H1 (cell line): ENCODE data around the gene FGFBP2. TPM values are rescaled to one million over a fixed set of nuclear protein-coding genes. Genes with fewer than 3 reads are reported as not detected.

Source experiments
- CTCF ChIA-PET: fragments of 300-600 bp; sonication (Branson Sonifier 250); formaldehyde crosslinking; loops from one replicate; lab custom pipeline; 2021; ENCODE audit not compliant: partially characterized antibody; lab: Charles Lee
- POLR2A ChIA-PET: fragments of 300-600 bp; sonication (Branson Sonifier 250); formaldehyde crosslinking; loops from one replicate; lab custom pipeline; 2021; ENCODE audit warnings: inconsistent platforms; ENCODE audit not compliant: partially characterized antibody; lab: Charles Lee
- DNase-seq, 2 experiments: peaks; one replicate each; pipeline versions ENCODE4 v3.0.0 to v3.0.0-alpha.2; 2010 to 2022; ENCODE audit warnings: low spot score in 2 of 2, low read depth in 1 of 2, mixed read lengths in 1 of 2
- FAIRE-seq: peaks from 2 replicates; lab custom pipeline; 2011; peaks lifted over from hg19 to GRCh38; lab: Jason Lieb, UNC
- H2AFZ ChIP-seq: 2 replicates; pipeline ENCODE4 v1.8.1; 2012; ENCODE audit warnings: low read length, inconsistent platforms
- H2AK5ac ChIP-seq: 2 replicates; pipeline ENCODE4 v1.6.1; 2013; ENCODE audit warnings: low read depth, low read length
- H2BK120ac ChIP-seq: replicated peaks from 2 replicates; pipeline ENCODE3; 2013; ENCODE audit warnings: low read depth, low read length, inconsistent platforms
- H2BK12ac ChIP-seq: 2 replicates; pipeline ENCODE4 v1.6.1; 2013; ENCODE audit warnings: low read depth, low read length
- H2BK15ac ChIP-seq: 2 replicates; pipeline ENCODE4 v1.6.1; 2013; ENCODE audit warnings: low read length
- H2BK20ac ChIP-seq: 2 replicates; pipeline ENCODE4 v1.6.1; 2013; ENCODE audit warnings: low read length
- H2BK5ac ChIP-seq: 2 replicates; pipeline ENCODE4 v1.6.1; 2013; ENCODE audit warnings: low read depth, low read length
- H3K14ac ChIP-seq: 2 replicates; pipeline ENCODE4 v1.6.1; 2013; ENCODE audit warnings: inconsistent platforms; ENCODE audit not compliant: insufficient read length
- H3K18ac ChIP-seq: 2 replicates; pipeline ENCODE4 v1.6.1; 2013; ENCODE audit warnings: low read length; ENCODE audit errors: extremely low read depth
- H3K23ac ChIP-seq: 2 replicates; pipeline ENCODE4 v1.6.1; 2013; ENCODE audit warnings: inconsistent platforms; ENCODE audit not compliant: insufficient read length
- H3K23me2 ChIP-seq: 2 replicates; pipeline ENCODE4 v1.6.1; 2013; ENCODE audit warnings: low read depth, low read length
- H3K27ac ChIP-seq: 2 replicates; pipeline ENCODE4 v1.6.1; 2011; ENCODE audit warnings: low read depth, low read length, inconsistent platforms
- H3K27me3 ChIP-seq, 4 experiments: replicated peaks in 1 of 4; 1 replicate in 1 of 4; 2 replicates in 3 of 4; pipeline versions ENCODE4 v1.6.1 to v1.8.1; 2011 to 2013; ENCODE audit warnings: low read length in 3 of 4, mild to moderate bottlenecking in 3 of 4, inconsistent platforms in 2 of 4, mixed read lengths in 2 of 4, moderate library complexity in 1 of 4; ENCODE audit not compliant: control insufficient read depth in 3 of 4, insufficient read depth in 3 of 4; ENCODE audit errors: extremely low read depth in 1 of 4
- H3K36me3 ChIP-seq, 4 experiments: 2 replicates each; pipeline versions ENCODE4 v1.6.1 to v1.8.1; 2011 to 2013; ENCODE audit warnings: mild to moderate bottlenecking in 4 of 4, low read length in 3 of 4, moderate library complexity in 2 of 4, control low read depth in 1 of 4, inconsistent platforms in 1 of 4; ENCODE audit not compliant: insufficient read depth in 4 of 4, control insufficient read depth in 2 of 4
- H3K4ac ChIP-seq: replicated peaks from 2 replicates; pipeline ENCODE3; 2013; ENCODE audit warnings: low read length, low read depth, mixed read lengths, inconsistent platforms; ENCODE audit not compliant: insufficient read length
- H3K4me1 ChIP-seq, 4 experiments: replicated peaks in 1 of 4; 1 replicate in 1 of 4; 2 replicates in 3 of 4; pipeline versions ENCODE4 v1.6.1 to v1.8.1; 2011 to 2013; ENCODE audit warnings: low read length in 3 of 4, inconsistent platforms in 2 of 4, mixed read lengths in 1 of 4; ENCODE audit not compliant: insufficient read depth in 4 of 4, control insufficient read depth in 3 of 4
- H3K4me2 ChIP-seq, 2 experiments: 2 replicates each; pipeline versions ENCODE4 v1.6.1 to v1.8.1; 2011 to 2013; ENCODE audit warnings: low read depth in 2 of 2, low read length in 2 of 2, control low read depth in 1 of 2, inconsistent platforms in 1 of 2, mild to moderate bottlenecking in 1 of 2; ENCODE audit not compliant: insufficient read depth in 1 of 2
- H3K4me3 ChIP-seq, 4 experiments: fragments of 200-600, 300-600 bp in 1 of 4; sonication (generic), shearing (Covaris generic), sonication (Bioruptor Twin) in 1 of 4; 2 replicates each; pipeline versions ENCODE4 v1.5.1 to v1.8.1; 2011 to 2016; ENCODE audit warnings: low read length in 4 of 4, low read depth in 3 of 4, control low read depth in 2 of 4, inconsistent platforms in 2 of 4, mild to moderate bottlenecking in 2 of 4, mixed read lengths in 1 of 4, moderate library complexity in 1 of 4; ENCODE audit not compliant: insufficient read depth in 2 of 4; ENCODE audit errors: extremely low read depth in 1 of 4
- H3K56ac ChIP-seq: replicated peaks from 2 replicates; pipeline ENCODE3; 2013; ENCODE audit warnings: low read depth, mild to moderate bottlenecking, mixed read lengths, low read length, inconsistent platforms; ENCODE audit not compliant: insufficient read length
- H3K79me1 ChIP-seq: 2 replicates; pipeline ENCODE4 v1.6.1; 2013; ENCODE audit warnings: low read depth, low read length, control low read depth
- H3K79me2 ChIP-seq, 2 experiments: 2 replicates each; pipeline versions ENCODE4 v1.6.1 to v1.8.1; 2012 to 2013; ENCODE audit warnings: low read length in 2 of 2, mild to moderate bottlenecking in 2 of 2, inconsistent platforms in 1 of 2; ENCODE audit not compliant: insufficient read depth in 2 of 2, control insufficient read depth in 1 of 2
- H3K9ac ChIP-seq, 4 experiments: replicated peaks in 1 of 4; 1 replicate in 1 of 4; 2 replicates in 3 of 4; pipeline versions ENCODE4 v1.6.1 to v1.8.1; 2011 to 2013; ENCODE audit warnings: low read depth in 3 of 4, low read length in 3 of 4, control low read depth in 2 of 4, mild to moderate bottlenecking in 2 of 4, moderate library complexity in 2 of 4, inconsistent platforms in 1 of 4; ENCODE audit errors: extremely low read depth in 1 of 4
- H3K9me3 ChIP-seq, 2 experiments: 2 replicates each; pipeline versions ENCODE4 v1.6.1 to v1.8.1; 2012 to 2013; ENCODE audit warnings: mild to moderate bottlenecking in 2 of 2, moderate library complexity in 2 of 2, control low read depth in 1 of 2, inconsistent platforms in 1 of 2, low read depth in 1 of 2, low read length in 1 of 2, mixed read lengths in 1 of 2; ENCODE audit not compliant: insufficient read depth in 2 of 2
- H4K20me1 ChIP-seq, 2 experiments: replicated peaks in 1 of 2; 2 replicates each; pipeline versions ENCODE3 to v1.8.1; 2011 to 2013; ENCODE audit warnings: inconsistent platforms in 2 of 2, low read length in 2 of 2, mild to moderate bottlenecking in 1 of 2; ENCODE audit not compliant: insufficient read depth in 2 of 2, control insufficient read depth in 1 of 2
- H4K5ac ChIP-seq: 2 replicates; pipeline ENCODE4 v1.6.1; 2013; ENCODE audit warnings: low read length, low read depth, mixed read lengths, inconsistent platforms; ENCODE audit not compliant: insufficient read length
- H4K8ac ChIP-seq: 2 replicates; pipeline ENCODE4 v1.8.0; 2013; ENCODE audit warnings: mild to moderate bottlenecking, moderate library complexity, low read length, inconsistent platforms; ENCODE audit not compliant: insufficient read depth; ENCODE audit errors: extremely low read depth
- H4K91ac ChIP-seq: replicated peaks from 2 replicates; pipeline ENCODE3; 2013; ENCODE audit warnings: low read length, mixed read lengths, inconsistent platforms; ENCODE audit not compliant: insufficient read length
- BRCA1 ChIP-seq: IDR thresholded peaks from 2 replicates; pipeline ENCODE4 v1.6.1; 2012; ENCODE audit warnings: low read depth, low read length, improper control_type of control experiment
- MAX ChIP-seq: IDR thresholded peaks from 2 replicates; pipeline ENCODE4 v1.6.1; 2012; ENCODE audit warnings: inconsistent platforms
- SP2 ChIP-seq: IDR thresholded peaks from 2 replicates; pipeline ENCODE4 v1.6.1; 2012; ENCODE audit warnings: mild to moderate bottlenecking, low read length, inconsistent platforms
- WGBS, 2 experiments: shearing (Covaris generic) in 1 of 2; methylation state at CpG; one replicate each; pipeline versions ENCODE4 v1.1.6 to v1.1.7; 2013 to 2015; ENCODE audit warnings: low lambda C conversion rate in 2 of 2, mixed read lengths in 2 of 2, inconsistent platforms in 1 of 2, low coverage in 1 of 2, missing lambda C conversion rate in 1 of 2; ENCODE audit not compliant: insufficient replicate concordance in 2 of 2, insufficient coverage in 1 of 2, insufficient read length in 1 of 2; ENCODE audit errors: extremely low coverage in 1 of 2, missing lambda C conversion rate in 1 of 2; 5-methylcytosine and 5-hydroxymethylcytosine counted together
- polyA plus RNA-seq, 7 experiments: library from polyadenylated mRNA; depleted of rRNA in 3 of 7; stranded (reverse) in 5 of 7; unstranded in 2 of 7; fragments of >200 nt in 5 of 7; fragments of 200-250 nt in 2 of 7; gene quantifications; 1 replicate in 5 of 7; 2 replicates in 1 of 7; 4 replicates in 1 of 7; pipeline versions ENCODE4 v1.2.1 to v1.2.3, GENCODE V29; 2011 to 2013; ENCODE audit warnings: missing spikeins in 2 of 7, mixed read lengths in 2 of 7
- total RNA-seq: library from RNA; stranded (reverse); fragmentation: NEBNext Ultra II Directional; extraction: Animal tissue kit (Norgen Biotek cat#: 25700); gene quantifications from 2 replicates; pipeline ENCODE4 v1.2.1, GENCODE V29; 2021

The FGFBP2 gene
- total and polyA plus RNA-seq, 2 of the 8 experiments (the other 6 are each of a cell fraction or from before 2014, with no cell fraction given), result 0.15 TPM; not detected in 1

GRCh38 chr4:15988222-15988621, 25.2 kb upstream of the FGFBP2 start:
- Histone ChIP-seq H4K8ac (no peak overlapping the region), H3K27ac (no peak overlapping the region), H3K23ac (no peak overlapping the region), H3K4ac (no peak overlapping the region), H4K20me1 (peaks cover 0 to 1% of the 10 kb centered on the region in 2 experiments), H3K4me2 (no peak overlapping the region), H3K79me1 (no peaks in the 10 kb centered on the region), H3K9me3 (0 out of 4 replicates have a peak, but pooled peaks cover 2 to 4% of the 10 kb centered on the region in 2 experiments), H3K18ac (no peak overlapping the region), H3K79me2 (no peaks in the 10 kb centered on the region), H4K91ac (no peak overlapping the region), H3K27me3 (no peaks in the 10 kb centered on the region), H2BK5ac (no peak overlapping the region), H3K4me1 (no peaks in the 10 kb centered on the region), H2BK15ac (no peak overlapping the region), H3K9ac (no peak overlapping the region), H2BK12ac (no peak overlapping the region), H3K23me2 (no peaks in the 10 kb centered on the region; the same call in 1 of the 2 replicates), H2BK20ac (no peak overlapping the region), H2AFZ (no peak overlapping the region), H3K14ac (no peak overlapping the region), H2BK120ac (no peak overlapping the region), H3K4me3 (no peak overlapping the region), H3K56ac (no peak overlapping the region), H2AK5ac (no peak overlapping the region), H3K36me3 (peaks cover 20 to 90% (median 66%) of the 10 kb centered on the region in 4 experiments), H4K5ac (no peak overlapping the region)
- POLR2A ChIA-PET, result no interaction called here
- WGBS, 2 experiments, result 100% methylated on average over 1 of the region's 1 CpG; no CpG with 5 or more reads in 1 of the 2 experiments
- CTCF ChIA-PET, result interaction anchor here (0.9 to 1.2 kb wide), 2 partner anchors 13 to 105 kb away, joined by 3 to 4 read pairs; no protein-coding TSS in a partner anchor
- TF ChIP-seq MAX (no peak), BRCA1 (no peak), SP2 (no peak)
- FAIRE-seq (no peak), DNase-seq (no peak)
